HG02981 (cell line): ENCODE results near the gene MGAT1.
A peak's percentile ranks its signal among the peaks of the same experiment; 100 is the strongest.
"Not testable (repeated sequence)": the region's sequence is repeated elsewhere in the genome, so short reads cannot be mapped to it uniquely, and the experiment has no call there.

ENCODE experiments used
- ATAC-seq: cut with Tn5 transposase; IDR thresholded peaks from one replicate; pipeline ENCODE4 v1.9.1; 2021; ENCODE audit warnings: mild to moderate bottlenecking, moderate library complexity; ENCODE audit not compliant: unreplicated experiment

MGAT1 gene

GRCh38 chr5:180786531-180787398 is 15.8 kb downstream of the MGAT1 start:
- no peak for ATAC-seq

- no peak for ATAC-seq
Measured at GRCh38 chr5:180785794-180786221, 16.8 kb downstream of the MGAT1 start.

GRCh38 chr5:180785121-180785781 is 17.4 kb downstream of the MGAT1 start:
- no peak for ATAC-seq

- ATAC-seq = peak; percentile 66
Measured at GRCh38 chr5:180784497-180785097, 18.0 kb downstream of the MGAT1 start.

- ATAC-seq = no peak
Measured at GRCh38 chr5:180783340-180784052, 19.1 kb downstream of the MGAT1 start.

- no peak for ATAC-seq
Measured at GRCh38 chr5:180782748-180783147, 19.9 kb downstream of the MGAT1 start.

GRCh38 chr5:180781900-180782326 is 20.7 kb downstream of the MGAT1 start:
- not testable (repeated sequence) for ATAC-seq

- ATAC-seq = no peak
Measured at GRCh38 chr5:180779985-180780610, 22.5 kb downstream of the MGAT1 start.

- no peak for ATAC-seq
Measured at GRCh38 chr5:180777475-180777874, 25.1 kb downstream of the MGAT1 start.

- ATAC-seq = no peak
Measured at GRCh38 chr5:180776376-180776775, 26.2 kb downstream of the MGAT1 start.

GRCh38 chr5:180775624-180776023 is 27.0 kb downstream of the MGAT1 start:
- ATAC-seq = no peak

GRCh38 chr5:180771839-180772238 is 30.8 kb downstream of the MGAT1 start:
- ATAC-seq = no peak

- ATAC-seq = no peak
Measured at GRCh38 chr5:180769821-180770220, 32.8 kb downstream of the MGAT1 start.

GRCh38 chr5:180755601-180756000 is 47.0 kb downstream of the MGAT1 start:
- ATAC-seq = no peak

GRCh38 chr5:180744253-180744652 is 58.4 kb downstream of the MGAT1 start:
- no peak for ATAC-seq

- ATAC-seq = no peak
Measured at GRCh38 chr5:180742727-180743126, 59.9 kb downstream of the MGAT1 start.

- not testable (repeated sequence) for ATAC-seq
Measured at GRCh38 chr5:180740953-180741352, 61.7 kb downstream of the MGAT1 start.

- no peak for ATAC-seq
Measured at GRCh38 chr5:180739958-180740357, 62.6 kb downstream of the MGAT1 start, which contains the start of gene OR2Y1. Gene OR2Y1 (minus strand): TSS chr5:180740058. CDS start chr5:180740058, 0 bp downstream.

GRCh38 chr5:180739271-180739670 is 63.3 kb downstream of the MGAT1 start:
- ATAC-seq = no peak

GRCh38 chr5:180736536-180736935 is 66.1 kb downstream of the MGAT1 start:
- no peak for ATAC-seq
